IPS-18a (cell line): ENCODE results near the gene DDX39B.

Source experiments
- H3K27ac ChIP-seq: one replicate; pipeline ENCODE4 v1.5.1; 2013; ENCODE audit warnings: low read length
- H3K27me3 ChIP-seq: one replicate; pipeline ENCODE4 v1.6.1; 2013; ENCODE audit warnings: mild to moderate bottlenecking, low read length; ENCODE audit not compliant: control insufficient read depth, insufficient read depth
- H3K36me3 ChIP-seq: one replicate; pipeline ENCODE4 v1.6.1; 2013; ENCODE audit warnings: low read depth, low read length; ENCODE audit not compliant: control insufficient read depth
- H3K4me1 ChIP-seq: one replicate; pipeline ENCODE4 v1.6.1; 2013; ENCODE audit warnings: low read depth, low read length; ENCODE audit not compliant: control insufficient read depth
- H3K4me3 ChIP-seq: one replicate; pipeline ENCODE4 v1.5.1; 2013; ENCODE audit warnings: low read length
- H3K9ac ChIP-seq: one replicate; pipeline ENCODE4 v1.6.1; 2013; ENCODE audit warnings: mild to moderate bottlenecking, low read length, moderate library complexity
- H3K9me3 ChIP-seq: one replicate; pipeline ENCODE4 v1.6.1; 2013; ENCODE audit warnings: low read depth, low read length; ENCODE audit not compliant: control insufficient read depth

Gene DDX39B

GRCh38 chr6:31574106-31575061, 32.6 kb upstream of the DDX39B start:
- H3K9ac ChIP-seq: no peak overlapping the region
- H3K9me3 ChIP-seq: no peaks in the 10 kb centered on the region
- no peak overlapping the region for H3K27ac ChIP-seq
- H3K4me3 ChIP-seq: no peak overlapping the region
- H3K36me3 ChIP-seq: no peaks in the 10 kb centered on the region
- H3K27me3 ChIP-seq: peaks cover 6% of the 10 kb centered on the region
- H3K4me1 ChIP-seq: no peaks in the 10 kb centered on the region

- Histone ChIP-seq H3K4me3 (no peak overlapping the region), H3K4me1 (no peaks in the 10 kb centered on the region), H3K9me3 (no peaks in the 10 kb centered on the region), H3K27me3 (peaks cover 6% of the 10 kb centered on the region), H3K36me3 (no peaks in the 10 kb centered on the region), H3K27ac (no peak overlapping the region), H3K9ac (no peak overlapping the region)
Observed at GRCh38 chr6:31573239-31574105, 31.7 kb upstream of the DDX39B start.

GRCh38 chr6:31572041-31572911, 30.5 kb upstream of the DDX39B start, which contains the start of gene LTA:
TSS of gene LTA (plus strand) at chr6:31572289. CDS start at chr6:31572743, 454 bp downstream.
- no peaks in the 10 kb centered on the region for H3K4me1 ChIP-seq
- no peaks in the 10 kb centered on the region for H3K9me3 ChIP-seq
- peaks cover 6% of the 10 kb centered on the region for H3K27me3 ChIP-seq
- no peak within 1 kb of the TSS for H3K9ac ChIP-seq
- H3K27ac ChIP-seq: no peak within 1 kb of the TSS
- no peaks in the 10 kb centered on the region for H3K36me3 ChIP-seq
- no peak within 1 kb of the TSS for H3K4me3 ChIP-seq

GRCh38 chr6:31569861-31570536, 28.2 kb upstream of the DDX39B start:
- H3K9me3 ChIP-seq: no peaks in the 10 kb centered on the region
- H3K4me3 ChIP-seq: no peak overlapping the region
- H3K36me3 ChIP-seq: no peaks in the 10 kb centered on the region
- no peaks in the 10 kb centered on the region for H3K4me1 ChIP-seq
- H3K27ac ChIP-seq: no peak overlapping the region
- no peak overlapping the region for H3K9ac ChIP-seq
- no peaks in the 10 kb centered on the region for H3K27me3 ChIP-seq

GRCh38 chr6:31568537-31568961, 26.7 kb upstream of the DDX39B start:
- no peak overlapping the region for H3K27ac ChIP-seq
- no peaks in the 10 kb centered on the region for H3K9me3 ChIP-seq
- H3K4me1 ChIP-seq: no peaks in the 10 kb centered on the region
- no peak overlapping the region for H3K4me3 ChIP-seq
- H3K36me3 ChIP-seq: no peaks in the 10 kb centered on the region
- no peaks in the 10 kb centered on the region for H3K27me3 ChIP-seq
- H3K9ac ChIP-seq: no peak overlapping the region

GRCh38 chr6:31567531-31568370, 25.9 kb upstream of the DDX39B start:
- Histone ChIP-seq H3K9ac (no peak overlapping the region), H3K9me3 (no peaks in the 10 kb centered on the region), H3K36me3 (no peaks in the 10 kb centered on the region), H3K4me3 (no peak overlapping the region), H3K27ac (no peak overlapping the region), H3K4me1 (no peaks in the 10 kb centered on the region), H3K27me3 (no peaks in the 10 kb centered on the region)

- H3K36me3 ChIP-seq: peaks cover 4% of the 10 kb centered on the region
- H3K4me1 ChIP-seq: no peaks in the 10 kb centered on the region
- H3K4me3 ChIP-seq: no peak overlapping the region
- no peak overlapping the region for H3K27ac ChIP-seq
- no peaks in the 10 kb centered on the region for H3K27me3 ChIP-seq
- no peaks in the 10 kb centered on the region for H3K9me3 ChIP-seq
- no peak overlapping the region for H3K9ac ChIP-seq
Observed at GRCh38 chr6:31560697-31561058, 18.9 kb upstream of the DDX39B start.

GRCh38 chr6:31559958-31560696, 18.3 kb upstream of the DDX39B start:
- Histone ChIP-seq H3K4me3 (no peak overlapping the region), H3K9ac (no peak overlapping the region), H3K27ac (no peak overlapping the region)

GRCh38 chr6:31559606-31559957, 17.8 kb upstream of the DDX39B start:
- no peaks in the 10 kb centered on the region for H3K4me1 ChIP-seq
- no peak overlapping the region for H3K27ac ChIP-seq
- H3K9ac ChIP-seq: no peak overlapping the region
- peaks cover 6% of the 10 kb centered on the region for H3K36me3 ChIP-seq
- no peaks in the 10 kb centered on the region for H3K9me3 ChIP-seq
- no peak overlapping the region for H3K4me3 ChIP-seq
- no peaks in the 10 kb centered on the region for H3K27me3 ChIP-seq

More at GRCh38 chr6:31559958-31560696, 18.3 kb upstream of the DDX39B start:
- peaks cover 4% of the 10 kb centered on the region for H3K36me3 ChIP-seq
- no peaks in the 10 kb centered on the region for H3K9me3 ChIP-seq
- H3K4me1 ChIP-seq: no peaks in the 10 kb centered on the region
- H3K27me3 ChIP-seq: no peaks in the 10 kb centered on the region
